ENCODE results near the gene SSTR5.

The SSTR5 gene

DNA sequence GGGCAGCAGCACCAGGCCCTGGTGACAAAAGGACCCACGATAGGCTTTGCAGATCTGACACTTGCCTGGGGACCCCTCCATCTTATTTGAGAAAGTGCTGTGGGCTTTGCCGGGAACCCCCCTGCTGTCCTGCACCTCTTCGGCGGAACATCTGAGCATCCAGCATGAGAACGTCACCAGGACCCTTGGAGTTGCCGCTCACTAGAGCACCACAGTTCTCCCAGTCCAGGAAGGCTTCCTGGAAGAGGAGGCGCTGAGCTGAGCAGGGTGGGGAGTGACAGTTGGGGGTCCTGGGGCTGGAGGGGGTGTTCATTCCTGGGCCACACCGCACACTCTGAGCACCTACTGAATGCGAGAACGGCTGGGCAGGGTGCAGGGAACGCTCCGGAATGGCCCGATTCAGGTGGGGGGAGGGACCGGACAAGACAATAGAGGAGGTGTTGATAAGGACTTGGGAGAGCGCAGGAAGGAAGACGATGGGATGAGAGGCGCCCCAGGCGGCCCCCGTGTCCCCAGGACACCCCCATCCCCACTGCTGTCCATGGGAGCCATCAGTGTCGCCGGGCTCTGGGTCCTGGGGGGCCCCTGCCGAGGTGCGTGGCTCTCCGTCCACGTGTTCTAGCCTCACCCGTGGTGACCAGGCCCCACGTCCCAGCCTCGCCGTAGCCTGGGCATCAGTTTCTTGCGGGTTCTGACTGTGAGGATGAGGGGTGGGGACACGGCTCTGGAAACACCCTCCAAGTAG lies 55.6 kb downstream of the SSTR5 start:
- no peaks in the 10 kb centered on the region for H3K4me1 ChIP-seq (ENCODE audit: control insufficient read depth, insufficient read depth, low read length)
- no peak overlapping the region for H3K4me3 ChIP-seq (ENCODE audit: low read length in 2 of 2)
- no peaks in the 10 kb centered on the region for H3K27me3 ChIP-seq (ENCODE audit: control insufficient read depth in 1 of 2, insufficient read depth in 2 of 2, low read length in 2 of 2)
- H3K9me3 ChIP-seq (ENCODE audit: control insufficient read depth in 2 of 2, low read length in 2 of 2) = no peaks in the 10 kb centered on the region
- H3K27ac ChIP-seq (ENCODE audit: low read length) = no peak overlapping the region
- no peaks in the 10 kb centered on the region for H3K36me3 ChIP-seq (ENCODE audit: control insufficient read depth in 2 of 2, insufficient read depth in 2 of 2, low read length in 2 of 2)
- no peak overlapping the region for H3K9ac ChIP-seq (ENCODE audit: low read length in 2 of 2)

DNA sequence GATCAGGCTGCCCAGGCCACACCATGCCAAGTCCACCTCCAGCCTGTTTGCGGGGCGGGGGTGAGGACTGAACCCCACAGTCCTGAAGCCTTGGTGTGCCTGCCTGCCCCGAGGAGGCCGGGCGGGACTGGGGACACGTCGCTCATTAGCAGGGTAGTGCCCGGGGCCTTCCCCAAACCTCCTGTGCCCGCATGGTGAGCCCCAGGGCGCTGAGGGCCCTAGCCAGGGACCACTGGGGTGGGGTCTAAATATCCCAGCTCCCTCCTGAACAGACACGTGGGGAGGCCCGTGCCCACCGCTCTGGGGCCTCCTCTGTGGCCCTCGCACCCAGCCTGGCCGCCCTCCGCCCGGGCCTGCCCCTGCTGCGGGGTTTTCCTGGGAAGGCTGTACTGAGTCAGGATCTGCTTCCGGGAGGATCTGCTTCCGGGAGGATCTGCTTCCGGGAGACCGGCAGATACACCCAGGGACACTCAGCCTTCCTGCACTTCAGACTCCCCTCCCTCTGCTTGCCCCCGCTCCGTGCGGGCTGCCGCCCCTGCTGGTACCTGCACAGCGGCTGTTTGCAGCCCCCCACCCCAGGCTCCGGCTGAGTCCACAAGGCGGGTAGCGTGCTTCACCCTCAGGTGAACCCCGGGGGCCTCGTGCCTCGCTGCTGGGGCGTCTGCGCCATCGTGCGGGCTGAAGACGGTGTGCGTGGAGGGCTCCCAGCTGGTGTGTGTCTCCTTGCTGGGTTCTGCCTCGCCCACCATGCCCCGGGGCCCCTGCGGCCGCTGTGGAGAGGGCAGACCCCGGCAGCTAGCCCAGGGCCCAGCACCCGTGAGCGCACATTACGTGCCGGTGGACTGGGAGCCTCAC lies 56.8 kb downstream of the SSTR5 start:
- Histone ChIP-seq H3K27ac (ENCODE audit: low read length) (no peak overlapping the region), H3K36me3 (ENCODE audit: control insufficient read depth in 2 of 2, insufficient read depth in 2 of 2, low read length in 2 of 2) (no peaks in the 10 kb centered on the region), H3K4me1 (ENCODE audit: control insufficient read depth, insufficient read depth, low read length) (no peaks in the 10 kb centered on the region), H3K4me3 (ENCODE audit: low read length in 2 of 2) (no peak overlapping the region), H3K27me3 (ENCODE audit: control insufficient read depth in 1 of 2, insufficient read depth in 2 of 2, low read length in 2 of 2) (no peaks in the 10 kb centered on the region), H3K9me3 (ENCODE audit: control insufficient read depth in 2 of 2, low read length in 2 of 2) (no peaks in the 10 kb centered on the region), H3K9ac (ENCODE audit: low read length in 2 of 2) (no peak overlapping the region)

- Histone ChIP-seq H3K36me3 (ENCODE audit: control insufficient read depth in 2 of 2, insufficient read depth in 2 of 2, low read length in 2 of 2) (no peaks in the 10 kb centered on the region), H3K4me3 (ENCODE audit: low read length in 2 of 2) (no peak overlapping the region), H3K9me3 (ENCODE audit: control insufficient read depth in 2 of 2, low read length in 2 of 2) (no peaks in the 10 kb centered on the region), H3K4me1 (ENCODE audit: control insufficient read depth, insufficient read depth, low read length) (no peaks in the 10 kb centered on the region), H3K27me3 (ENCODE audit: control insufficient read depth in 1 of 2, insufficient read depth in 2 of 2, low read length in 2 of 2) (no peaks in the 10 kb centered on the region), H3K27ac (ENCODE audit: low read length) (no peak overlapping the region), H3K9ac (ENCODE audit: low read length in 2 of 2) (no peak overlapping the region)
Measured at GRCh38 chr16:1130382-1130781, 57.8 kb downstream of the SSTR5 start.
